ENCODE results near the gene POU2F2.

- no peak for TF ChIP-seq CTCF (IDR thresholded peaks at IDR 0.05)
- no peak for TF ChIP-seq POLR2A (IDR thresholded peaks at IDR 0.05)
Measured at GRCh38 chr19:42161616-42162263, 29.5 kb upstream of the POU2F2 start.
